GM12878 (cell line): ENCODE results near the gene GOLGA6L10. TPM values are rescaled to one million over a fixed set of nuclear protein-coding genes. Genes with fewer than 3 reads are reported as not detected.
"Not testable (repeated sequence)": the region's sequence is repeated elsewhere in the genome, so short reads cannot be mapped to it uniquely, and the experiment has no call there.

Experiments
- ATAC-seq: fragments of 200-7000 bp; cut with Tn5 transposase; 3 replicates; pipeline ENCODE4 v1.9.1; 2020; ENCODE audit warnings: mild to moderate bottlenecking, moderate library complexity
- BruUV-seq: library from RNA; stranded (reverse); fragments of 400-500 nt; replicated peaks from 2 replicates; lab custom pipeline; 2021; lab: Mats Ljungman, UMichigan
- CTCF ChIA-PET: fragments of 300-600 bp; sonication (Branson Sonifier 250); formaldehyde crosslinking; extraction: SDS; loops from one replicate; lab custom pipeline; 2021; ENCODE audit warnings: inconsistent platforms; lab: Yijun Ruan, JAX
- POLR2A ChIA-PET: fragments of 350-600 bp; formaldehyde crosslinking; extraction: SDS; loops from one replicate; lab custom pipeline; 2021; ENCODE audit warnings: inconsistent platforms; lab: Charles Lee
- RAD21 ChIA-PET: fragments of 300-600 bp; sonication (Branson Sonifier 250); formaldehyde crosslinking; loops from one replicate; lab custom pipeline; 2023; ENCODE audit warnings: antibody characterized with exemption; ENCODE audit not compliant: unreplicated experiment; lab: Charles Lee
- SMC1A ChIA-PET: fragments of 300-600 bp; sonication (Branson Sonifier 250); formaldehyde crosslinking; loops from one replicate; lab custom pipeline; 2023; ENCODE audit not compliant: unreplicated experiment, uncharacterized antibody; lab: Charles Lee
- DNase-seq: peaks from one replicate; pipeline ENCODE4 v3.0.0-alpha.2; 2011; ENCODE audit warnings: low read depth, low spot score
- FAIRE-seq: peaks from 3 replicates; lab custom pipeline; 2011; peaks lifted over from hg19 to GRCh38; lab: Jason Lieb, UNC
- H2AFZ ChIP-seq: 2 replicates; pipeline ENCODE4 v1.6.0; 2011; ENCODE audit warnings: low read depth, low read length, control low read depth; ENCODE audit not compliant: control insufficient read depth
- H3K27ac ChIP-seq: 2 replicates; pipeline ENCODE4 v1.5.1; 2011; ENCODE audit warnings: control low read depth; ENCODE audit not compliant: control insufficient read depth, insufficient read depth
- H3K27me3 ChIP-seq, 2 experiments: replicated peaks in 1 of 2; 2 replicates each; pipeline versions ENCODE4 v1.6.0 to v1.6.1; 2011; ENCODE audit warnings: low read length in 1 of 2; ENCODE audit not compliant: control insufficient read depth in 2 of 2, insufficient read depth in 2 of 2
- H3K36me3 ChIP-seq, 2 experiments: 2 replicates each; pipeline ENCODE4 v1.5.1; 2011; ENCODE audit warnings: low read length in 1 of 2; ENCODE audit not compliant: control insufficient read depth in 2 of 2, insufficient read depth in 2 of 2
- H3K4me1 ChIP-seq: 2 replicates; pipeline ENCODE4 v1.6.1; 2011; ENCODE audit warnings: mild to moderate bottlenecking, low read length, moderate library complexity, mixed read lengths; ENCODE audit not compliant: control insufficient read depth, insufficient read depth
- H3K4me2 ChIP-seq: 2 replicates; pipeline ENCODE4 v1.6.0; 2011; ENCODE audit warnings: control low read depth; ENCODE audit not compliant: control insufficient read depth, insufficient read depth
- H3K4me3 ChIP-seq: fragments of 200-600 bp; sonication (generic); 2 replicates; pipeline ENCODE4 v1.5.1; 2016
- H3K79me2 ChIP-seq: 2 replicates; pipeline ENCODE4 v1.6.0; 2011; ENCODE audit warnings: low read length; ENCODE audit not compliant: control insufficient read depth, insufficient read depth
- H3K9ac ChIP-seq: 2 replicates; pipeline ENCODE4 v1.8.0; 2011; ENCODE audit warnings: low read length, control low read depth, mixed read lengths; ENCODE audit not compliant: control insufficient read depth, insufficient read depth
- H3K9me3 ChIP-seq: replicated peaks from 3 replicates; pipeline ENCODE4 v1.5.1; 2011; ENCODE audit warnings: mild to moderate bottlenecking, low read length; ENCODE audit not compliant: control insufficient read depth, insufficient read depth
- H4K20me1 ChIP-seq: 2 replicates; pipeline ENCODE4 v1.6.0; 2011; ENCODE audit not compliant: control insufficient read depth, insufficient read depth
- WGBS: methylation state at CpG from one replicate; pipeline ENCODE4 v1.1.6; 2016; ENCODE audit warnings: low lambda C conversion rate; ENCODE audit not compliant: insufficient replicate concordance, insufficient coverage; ENCODE audit errors: missing lambda C conversion rate; 5-methylcytosine and 5-hydroxymethylcytosine counted together
- in situ Hi-C: fragments of 300-500 bp; cut with MboI; formaldehyde crosslinking; loops from 9 replicates; pipeline ENCODE4 v1.14.3; 2018; ENCODE audit warnings: mixed read lengths
- intact Hi-C: fragments of 100-400 bp; cut with micrococcal nuclease; formaldehyde crosslinking; loops from one replicate; pipeline ENCODE4 v1.14.2; 2022; ENCODE audit not compliant: unreplicated experiment
- polyA plus RNA-seq, 11 experiments: library from polyadenylated mRNA; depleted of rRNA in 4 of 11; unstranded in 6 of 11; stranded (reverse) in 5 of 11; fragments of >200 nt; fragmentation: Nextera tagmentation in 4 of 11; fragmentation: Illumina TruSeq in 1 of 11; extraction: Ambion mirVana in 4 of 11; extraction: Trizol in 1 of 11; gene quantifications; 1 replicate in 1 of 11; 2 replicates in 10 of 11; pipeline versions ENCODE4 v1.2.1 to v1.2.3, GENCODE V29; 2011 to 2016; ENCODE audit warnings: inconsistent platforms in 2 of 11, missing spikeins in 2 of 11, low read depth in 1 of 11
- total RNA-seq, 4 experiments: library from RNA; depleted of rRNA in 3 of 4; stranded (reverse); fragments of >200 nt in 3 of 4; fragmentation: Illumina TruSeq in 1 of 4; extraction: Trizol in 1 of 4; gene quantifications; 2 replicates each; pipeline versions ENCODE4 v1.2.1 to v1.2.3, GENCODE V29; 2013 to 2021

The GOLGA6L10 gene
- total and polyA plus RNA-seq, 10 of the 15 experiments (the other 5 are each of a cell fraction or from before 2014, with no cell fraction given), result 0.68 to 6.7 (median 1.3) TPM

- intact Hi-C loops, H3K9me3 ChIP-seq, H3K4me3 ChIP-seq, H3K27me3 ChIP-seq, BruUV-seq, H3K79me2 ChIP-seq, FAIRE-seq, H3K4me1 ChIP-seq, H3K4me2 ChIP-seq, CTCF ChIA-PET, RAD21 ChIA-PET, SMC1A ChIA-PET, H3K27ac ChIP-seq, DNase-seq, H3K9ac ChIP-seq, H4K20me1 ChIP-seq, POLR2A ChIA-PET, H3K36me3 ChIP-seq, ATAC-seq, in situ Hi-C loops, H2AFZ ChIP-seq: not testable (repeated sequence)
- WGBS, result 27% methylated on average over 1 of the region's 2 CpGs
These were observed 4.1 kb downstream of the GOLGA6L10 start for GRCh38 chr15:82345176-82345575.

GRCh38 chr15:82344421-82344820, 4.9 kb downstream of the GOLGA6L10 start:
- ATAC-seq, H3K9me3 ChIP-seq, in situ Hi-C loops, CTCF ChIA-PET, H3K79me2 ChIP-seq, H4K20me1 ChIP-seq, H3K27me3 ChIP-seq, H3K27ac ChIP-seq, BruUV-seq, FAIRE-seq, RAD21 ChIA-PET, H3K4me3 ChIP-seq, H3K4me2 ChIP-seq, H3K4me1 ChIP-seq, H3K36me3 ChIP-seq, H2AFZ ChIP-seq, DNase-seq, SMC1A ChIA-PET, POLR2A ChIA-PET, intact Hi-C loops, H3K9ac ChIP-seq: not testable (repeated sequence)
- 70% methylated on average over 10 of the region's 12 CpGs for WGBS

GRCh38 chr15:82343851-82344250, 5.4 kb downstream of the GOLGA6L10 start:
- WGBS, result 46% methylated on average over 3 of the region's 5 CpGs
- CTCF ChIA-PET, H3K9ac ChIP-seq: not testable (repeated sequence)

More at GRCh38 chr15:82343851-82344250, 5.4 kb downstream of the GOLGA6L10 start:
- H3K4me1 ChIP-seq, H3K4me2 ChIP-seq, H3K27me3 ChIP-seq, DNase-seq, RAD21 ChIA-PET, SMC1A ChIA-PET, POLR2A ChIA-PET, H4K20me1 ChIP-seq, H3K9me3 ChIP-seq, H3K4me3 ChIP-seq, intact Hi-C loops, BruUV-seq, H3K36me3 ChIP-seq, ATAC-seq, H3K27ac ChIP-seq, FAIRE-seq, in situ Hi-C loops, H2AFZ ChIP-seq, H3K79me2 ChIP-seq: not testable (repeated sequence)
